ENCODE results near the gene RAPGEF4.

- TF ChIP-seq RCOR1 (IDR thresholded peaks at IDR 0.05; ENCODE audit: insufficient replicate concordance, low read length) (no peak), CTCF (conservative IDR thresholded peaks at IDR 0.05; ENCODE audit: low read depth, low read length) (no peak)
Measured at GRCh38 chr2:172967036-172967982, 231.7 kb downstream of the RAPGEF4 start.

Data from IMR-90 (cell line).